Hepatocyte (in vitro differentiated cells): ENCODE measurements around the gene CBARP.

Source experiments
- EZH2 ChIP-seq: fragments of 200-600 bp; sonication (generic); IDR thresholded peaks from 2 replicates; pipeline ENCODE4 v1.6.1; 2016; ENCODE audit warnings: antibody characterized with exemption, mild to moderate bottlenecking, borderline replicate concordance
- TF ChIP-seq, protein P1 (sequence below): fragments of 200-600 bp; sonication (generic); IDR thresholded peaks from 2 replicates; pipeline ENCODE4 v1.5.1; 2016; ENCODE audit warnings: antibody characterized with exemption, mild to moderate bottlenecking; ENCODE audit not compliant: poor library complexity

DNA sequence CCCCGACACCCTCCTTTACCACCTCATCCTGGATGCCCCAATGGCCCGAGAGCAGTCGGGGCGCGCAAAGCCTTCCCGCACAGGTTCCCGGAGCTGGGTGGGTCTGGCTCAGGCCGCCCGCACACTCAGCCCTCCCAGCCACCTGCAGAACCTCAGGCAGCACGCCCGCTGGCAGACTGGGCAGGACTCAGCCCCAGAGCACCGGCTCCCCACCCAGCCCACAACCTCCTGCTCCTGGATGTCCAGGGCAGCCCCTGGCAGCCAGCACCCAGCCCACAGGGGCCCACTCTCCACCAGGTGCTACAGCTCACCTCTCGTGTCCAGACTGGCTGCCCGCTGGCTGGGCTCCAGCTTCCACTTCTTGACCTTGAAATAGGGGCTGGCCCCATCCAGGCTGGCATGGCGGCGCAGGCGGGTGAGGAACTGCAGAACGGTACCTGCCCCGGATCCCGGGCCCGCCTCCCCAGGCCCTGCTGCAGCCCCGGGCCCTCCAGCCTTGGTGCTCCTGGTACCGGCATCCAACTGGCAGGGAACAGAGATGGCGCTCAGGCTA, 4.6 kb downstream of the CBARP start:
- TF ChIP-seq, protein P1, sequence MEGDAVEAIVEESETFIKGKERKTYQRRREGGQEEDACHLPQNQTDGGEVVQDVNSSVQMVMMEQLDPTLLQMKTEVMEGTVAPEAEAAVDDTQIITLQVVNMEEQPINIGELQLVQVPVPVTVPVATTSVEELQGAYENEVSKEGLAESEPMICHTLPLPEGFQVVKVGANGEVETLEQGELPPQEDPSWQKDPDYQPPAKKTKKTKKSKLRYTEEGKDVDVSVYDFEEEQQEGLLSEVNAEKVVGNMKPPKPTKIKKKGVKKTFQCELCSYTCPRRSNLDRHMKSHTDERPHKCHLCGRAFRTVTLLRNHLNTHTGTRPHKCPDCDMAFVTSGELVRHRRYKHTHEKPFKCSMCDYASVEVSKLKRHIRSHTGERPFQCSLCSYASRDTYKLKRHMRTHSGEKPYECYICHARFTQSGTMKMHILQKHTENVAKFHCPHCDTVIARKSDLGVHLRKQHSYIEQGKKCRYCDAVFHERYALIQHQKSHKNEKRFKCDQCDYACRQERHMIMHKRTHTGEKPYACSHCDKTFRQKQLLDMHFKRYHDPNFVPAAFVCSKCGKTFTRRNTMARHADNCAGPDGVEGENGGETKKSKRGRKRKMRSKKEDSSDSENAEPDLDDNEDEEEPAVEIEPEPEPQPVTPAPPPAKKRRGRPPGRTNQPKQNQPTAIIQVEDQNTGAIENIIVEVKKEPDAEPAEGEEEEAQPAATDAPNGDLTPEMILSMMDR, result no peak
- TF ChIP-seq EZH2, result no peak
